Testis (tissue), 3 donors: ENCODE results near the gene PRELP. TPM values are rescaled to one million over a fixed set of nuclear protein-coding genes. Genes with fewer than 3 reads are reported as not detected.

Experiments
- DNase-seq: peaks from one replicate; pipeline ENCODE4 v3.0.0-alpha.2; 2019
- H3K27ac ChIP-seq, 2 donors: fragments of 200-600 bp; sonication (generic); one replicate each; pipeline ENCODE4 v1.5.1; 2019
- H3K27me3 ChIP-seq: fragments of 200-600 bp; sonication (generic); one replicate; pipeline ENCODE4 v1.5.1; 2019
- H3K36me3 ChIP-seq: fragments of 200-600 bp; sonication (generic); one replicate; pipeline ENCODE4 v1.5.1; 2017; ENCODE audit warnings: low read depth; ENCODE audit errors: missing control alignments
- H3K4me1 ChIP-seq: fragments of 200-600 bp; sonication (generic); one replicate; pipeline ENCODE4 v1.5.1; 2019
- H3K4me3 ChIP-seq, 2 donors: fragments of 200-600 bp; sonication (generic); one replicate each; pipeline ENCODE4 v1.5.1; 2017 to 2019
- H3K9me3 ChIP-seq: fragments of 200-600 bp; sonication (generic); one replicate; pipeline ENCODE4 v1.5.1; 2017
- POLR2A ChIP-seq: fragments of 450-650 bp; IDR thresholded peaks from one replicate; pipeline ENCODE4 v1.6.1; 2017; ENCODE audit warnings: antibody characterized with exemption, mild to moderate bottlenecking, moderate library complexity
- WGBS, 2 donors: methylation state at CpG; one replicate each; pipeline ENCODE4 v1.1.5; 2018; 5-methylcytosine and 5-hydroxymethylcytosine counted together
- intact Hi-C: fragments of 100-400 bp; cut with DNase I; formaldehyde crosslinking; loops from one replicate; pipeline ENCODE4 v1.15.1; 2023; ENCODE audit warnings: low total_unique reads
- polyA plus RNA-seq: library from polyadenylated mRNA; stranded (reverse); fragments of 350-450 nt; fragmentation: Illumina TruSeq; extraction: RNeasy Lipid Tissue Mini Kit (QIAGEN cat#74804); gene quantifications from one replicate; pipeline ENCODE4 v1.2.3, GENCODE V29; 2014; ENCODE audit warnings: low read depth, low replicate concordance; ENCODE audit not compliant: insufficient read depth
- total RNA-seq, 2 donors: library from RNA; depleted of rRNA; stranded (reverse); fragments of >200 nt; gene quantifications; one replicate each; pipeline ENCODE4 v1.2.3, GENCODE V29; 2016
- TF ChIP-seq, protein P1 (sequence below), 3 experiments: fragments of 450-650 bp in 2 of 3; fragments of 200-600 bp in 1 of 3; sonication (generic) in 1 of 3; IDR thresholded peaks; one replicate each; pipeline ENCODE4 v1.5.1; 2016 to 2019; ENCODE audit warnings: antibody characterized with exemption in 3 of 3, mild to moderate bottlenecking in 2 of 3, moderate library complexity in 1 of 3

Gene PRELP
- total and polyA plus RNA-seq, 3 donors from 2014 or later, result 9.6 to 26.5 (median 10.0) TPM

DNA sequence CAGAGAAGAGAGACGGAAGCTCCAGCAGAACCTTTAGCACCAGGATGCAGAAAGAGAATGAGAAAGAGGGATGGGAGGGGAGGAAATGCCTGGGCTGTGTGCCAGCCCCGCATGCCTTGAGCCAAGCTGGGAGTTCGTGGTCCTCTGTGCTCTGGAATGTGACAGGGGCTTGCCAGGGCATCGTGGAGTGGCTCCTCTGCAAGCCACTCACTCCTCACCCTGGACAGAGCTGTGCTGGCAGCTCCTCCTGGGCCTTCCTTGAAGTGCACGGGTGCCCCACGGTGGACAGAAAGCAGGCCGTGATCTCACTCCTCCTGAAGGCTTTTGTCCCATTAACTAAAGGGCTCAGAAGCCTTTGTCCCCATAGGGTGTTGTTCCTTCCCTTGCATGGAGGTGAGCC lies 34.8 kb upstream of the PRELP start:
- intact Hi-C loops, result loop anchor here (10.0 kb wide), 1 partner anchor 66 kb away; no protein-coding TSS in a partner anchor
- WGBS, 2 donors, result 22 to 36% methylated on average over 7 of the region's 7 CpGs
- TF ChIP-seq, protein P1, sequence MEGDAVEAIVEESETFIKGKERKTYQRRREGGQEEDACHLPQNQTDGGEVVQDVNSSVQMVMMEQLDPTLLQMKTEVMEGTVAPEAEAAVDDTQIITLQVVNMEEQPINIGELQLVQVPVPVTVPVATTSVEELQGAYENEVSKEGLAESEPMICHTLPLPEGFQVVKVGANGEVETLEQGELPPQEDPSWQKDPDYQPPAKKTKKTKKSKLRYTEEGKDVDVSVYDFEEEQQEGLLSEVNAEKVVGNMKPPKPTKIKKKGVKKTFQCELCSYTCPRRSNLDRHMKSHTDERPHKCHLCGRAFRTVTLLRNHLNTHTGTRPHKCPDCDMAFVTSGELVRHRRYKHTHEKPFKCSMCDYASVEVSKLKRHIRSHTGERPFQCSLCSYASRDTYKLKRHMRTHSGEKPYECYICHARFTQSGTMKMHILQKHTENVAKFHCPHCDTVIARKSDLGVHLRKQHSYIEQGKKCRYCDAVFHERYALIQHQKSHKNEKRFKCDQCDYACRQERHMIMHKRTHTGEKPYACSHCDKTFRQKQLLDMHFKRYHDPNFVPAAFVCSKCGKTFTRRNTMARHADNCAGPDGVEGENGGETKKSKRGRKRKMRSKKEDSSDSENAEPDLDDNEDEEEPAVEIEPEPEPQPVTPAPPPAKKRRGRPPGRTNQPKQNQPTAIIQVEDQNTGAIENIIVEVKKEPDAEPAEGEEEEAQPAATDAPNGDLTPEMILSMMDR (IDR thresholded peaks at IDR 0.05), result peak in 2 of 3 experiments; percentile 34 to 36
- TF ChIP-seq POLR2A, result no peak
- Histone ChIP-seq H3K36me3 (no peaks in the 10 kb centered on the region), H3K27ac (peak overlapping the region in 1 of 2 donors; percentile 73), H3K4me1 (peaks cover 12% of the 10 kb centered on the region), H3K9me3 (no peaks in the 10 kb centered on the region), H3K4me3 (no peak overlapping the region), H3K27me3 (no peaks in the 10 kb centered on the region)
- DNase-seq, result peak; percentile 82

DNA sequence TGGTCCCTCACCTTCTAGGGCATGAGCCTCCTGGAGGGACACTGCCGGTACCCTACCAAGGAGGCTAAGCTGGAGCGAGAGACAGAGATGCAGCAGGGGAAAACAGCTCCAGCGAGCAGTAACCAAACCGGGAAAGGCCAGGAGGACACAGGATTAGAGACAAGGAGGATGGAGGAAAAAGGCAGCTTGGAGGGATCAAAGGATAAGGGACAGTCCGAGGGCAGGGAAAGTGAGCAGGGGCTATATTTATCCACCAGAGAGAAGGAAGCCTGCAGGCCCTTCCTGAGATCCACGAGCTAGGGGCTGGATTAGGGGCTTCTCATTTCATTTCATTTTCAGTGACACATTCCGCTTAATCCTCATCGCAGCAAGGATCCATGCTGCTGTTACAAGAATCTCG lies 33.8 kb upstream of the PRELP start:
- TF ChIP-seq, protein P1 (IDR thresholded peaks at IDR 0.05), result no peak
- TF ChIP-seq POLR2A, result no peak
- Histone ChIP-seq H3K9me3 (no peaks in the 10 kb centered on the region), H3K4me3 (no peak overlapping the region), H3K27ac (peak overlapping the region in 1 of 2 donors; percentile 73), H3K36me3 (no peaks in the 10 kb centered on the region), H3K27me3 (no peaks in the 10 kb centered on the region), H3K4me1 (peaks cover 12% of the 10 kb centered on the region)
- 83 to 87% methylated on average over 9 of the region's 9 CpGs for WGBS, 2 donors
- no peak for DNase-seq
- intact Hi-C loops, result loop anchor here (10.0 kb wide), 1 partner anchor 67 kb away; no protein-coding TSS in a partner anchor

DNA sequence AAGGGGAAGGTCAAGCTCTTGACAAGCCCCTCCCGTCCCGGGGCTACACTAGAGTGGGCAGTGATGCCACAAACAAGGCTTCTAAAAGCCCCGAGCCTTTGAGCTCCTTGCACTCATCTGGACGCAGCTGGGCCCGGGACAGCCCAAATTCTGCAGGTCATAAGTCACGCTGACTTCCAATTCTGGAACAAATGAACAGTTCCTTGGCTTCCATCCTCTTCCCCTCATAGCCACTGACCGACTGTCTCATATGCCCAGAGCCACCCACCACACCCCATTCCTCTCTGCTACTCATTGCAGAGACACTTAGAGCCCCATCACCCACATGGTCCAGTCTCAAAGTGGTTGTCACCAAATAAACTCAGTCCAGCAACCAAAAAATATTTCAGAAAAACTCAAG lies 32.8 kb upstream of the PRELP start:
- Histone ChIP-seq H3K36me3 (no peaks in the 10 kb centered on the region), H3K9me3 (no peaks in the 10 kb centered on the region), H3K27ac (peak overlapping the region in 1 of 2 donors; percentile 73), H3K4me3 (no peak overlapping the region), H3K4me1 (peaks cover 15% of the 10 kb centered on the region), H3K27me3 (no peaks in the 10 kb centered on the region)
- TF ChIP-seq, protein P1 (IDR thresholded peaks at IDR 0.05), result no peak
- TF ChIP-seq POLR2A, result no peak
- intact Hi-C loops, result loop anchor here (10.0 kb wide), 1 partner anchor 68 kb away; no protein-coding TSS in a partner anchor
- DNase-seq, result no peak
- 61 to 62% methylated on average over 7 of the region's 7 CpGs for WGBS, 2 donors

DNA sequence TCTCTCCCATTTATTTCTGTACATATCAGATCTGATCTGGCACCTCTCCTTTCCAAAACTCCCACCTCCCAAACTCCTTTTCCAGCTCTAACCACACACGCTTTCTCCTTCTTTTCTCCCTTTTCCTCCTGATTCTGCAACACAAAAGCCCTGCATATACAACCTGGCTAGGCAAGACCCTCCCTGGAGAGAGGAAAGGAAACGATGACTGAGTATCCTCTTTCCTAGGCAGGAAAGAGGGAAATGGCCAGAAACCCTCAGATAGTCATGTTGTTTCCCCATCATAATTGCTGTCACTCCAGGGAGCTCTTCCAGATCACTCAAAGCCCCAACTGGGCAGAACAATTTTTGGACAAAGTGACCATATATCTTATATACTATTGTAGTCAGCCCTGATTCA lies 32.3 kb upstream of the PRELP start:
- Histone ChIP-seq H3K4me3 (no peak overlapping the region), H3K36me3 (no peaks in the 10 kb centered on the region), H3K27me3 (no peaks in the 10 kb centered on the region), H3K27ac (no peak overlapping the region), H3K4me1 (peaks cover 19% of the 10 kb centered on the region), H3K9me3 (no peaks in the 10 kb centered on the region)
- WGBS, 2 donors, result 90 to 96% methylated on average over 2 of the region's 2 CpGs
- no peak for TF ChIP-seq POLR2A
- TF ChIP-seq, protein P1 (IDR thresholded peaks at IDR 0.05), result no peak
- DNase-seq, result no peak
- intact Hi-C loops, result loop anchor here (10.0 kb wide), 1 partner anchor 68 kb away; no protein-coding TSS in a partner anchor

DNA sequence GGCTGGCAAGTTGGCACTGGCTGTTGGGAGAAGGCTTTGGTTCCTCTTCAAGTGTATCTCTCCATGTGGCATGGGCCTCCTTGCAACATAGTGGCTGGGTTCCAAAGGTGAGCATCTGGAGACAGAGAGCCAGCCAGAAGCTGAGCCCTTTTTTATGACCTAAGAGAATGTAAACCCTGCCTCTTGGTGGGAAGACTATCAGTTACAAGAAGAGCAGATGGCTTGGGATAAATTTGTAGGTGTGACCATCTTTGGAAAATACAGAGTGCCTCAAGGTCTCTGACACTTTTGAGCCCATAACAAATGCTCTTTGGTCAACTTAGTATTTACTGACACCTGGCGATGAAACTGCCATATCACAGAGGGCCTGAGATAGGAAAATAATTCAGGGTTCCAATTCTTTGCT lies 31.4 kb upstream of the PRELP start:
- no peaks in the 10 kb centered on the region for H3K27me3 ChIP-seq
- no peaks in the 10 kb centered on the region for H3K36me3 ChIP-seq
- TF ChIP-seq, protein P1 (IDR thresholded peaks at IDR 0.05), result no peak
- TF ChIP-seq POLR2A, result no peak
- H3K27ac ChIP-seq, result no peak overlapping the region
- H3K4me1 ChIP-seq, result peaks cover 19% of the 10 kb centered on the region
- DNase-seq, result no peak
- 100% methylated on average over 1 of the region's 1 CpG for WGBS, 2 donors
- intact Hi-C loops, result loop anchor here (10.0 kb wide), 1 partner anchor 69 kb away; no protein-coding TSS in a partner anchor
- no peak overlapping the region for H3K4me3 ChIP-seq
- H3K9me3 ChIP-seq, result no peaks in the 10 kb centered on the region
